Subcutaneous adipose tissue (tissue), 4 donors: ENCODE measurements around the gene SLC17A3. TPM values are rescaled to one million over a fixed set of nuclear protein-coding genes. Genes with fewer than 3 reads are reported as not detected.

Source experiments
- total RNA-seq, 4 donors: library from RNA; depleted of rRNA; stranded (reverse); fragments of >200 nt; gene quantifications; one replicate each; pipeline ENCODE4 v1.1.0, GENCODE V29; 2016
- TF ChIP-seq, protein P1 (sequence below): fragments of 450-650 bp; IDR thresholded peaks from one replicate; pipeline ENCODE4 v1.5.1; 2016; ENCODE audit warnings: low read depth, mild to moderate bottlenecking, control low read depth, antibody characterized with exemption, moderate library complexity

Gene SLC17A3
- total RNA-seq, 4 donors from 2014 or later = not detected

- TF ChIP-seq, protein P1, sequence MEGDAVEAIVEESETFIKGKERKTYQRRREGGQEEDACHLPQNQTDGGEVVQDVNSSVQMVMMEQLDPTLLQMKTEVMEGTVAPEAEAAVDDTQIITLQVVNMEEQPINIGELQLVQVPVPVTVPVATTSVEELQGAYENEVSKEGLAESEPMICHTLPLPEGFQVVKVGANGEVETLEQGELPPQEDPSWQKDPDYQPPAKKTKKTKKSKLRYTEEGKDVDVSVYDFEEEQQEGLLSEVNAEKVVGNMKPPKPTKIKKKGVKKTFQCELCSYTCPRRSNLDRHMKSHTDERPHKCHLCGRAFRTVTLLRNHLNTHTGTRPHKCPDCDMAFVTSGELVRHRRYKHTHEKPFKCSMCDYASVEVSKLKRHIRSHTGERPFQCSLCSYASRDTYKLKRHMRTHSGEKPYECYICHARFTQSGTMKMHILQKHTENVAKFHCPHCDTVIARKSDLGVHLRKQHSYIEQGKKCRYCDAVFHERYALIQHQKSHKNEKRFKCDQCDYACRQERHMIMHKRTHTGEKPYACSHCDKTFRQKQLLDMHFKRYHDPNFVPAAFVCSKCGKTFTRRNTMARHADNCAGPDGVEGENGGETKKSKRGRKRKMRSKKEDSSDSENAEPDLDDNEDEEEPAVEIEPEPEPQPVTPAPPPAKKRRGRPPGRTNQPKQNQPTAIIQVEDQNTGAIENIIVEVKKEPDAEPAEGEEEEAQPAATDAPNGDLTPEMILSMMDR = no peak
Observed at GRCh38 chr6:25899580-25900408, 25.8 kb upstream of the SLC17A3 start.

GRCh38 chr6:25899123-25899522 is 25.1 kb upstream of the SLC17A3 start:
- TF ChIP-seq, protein P1 = no peak

DNA sequence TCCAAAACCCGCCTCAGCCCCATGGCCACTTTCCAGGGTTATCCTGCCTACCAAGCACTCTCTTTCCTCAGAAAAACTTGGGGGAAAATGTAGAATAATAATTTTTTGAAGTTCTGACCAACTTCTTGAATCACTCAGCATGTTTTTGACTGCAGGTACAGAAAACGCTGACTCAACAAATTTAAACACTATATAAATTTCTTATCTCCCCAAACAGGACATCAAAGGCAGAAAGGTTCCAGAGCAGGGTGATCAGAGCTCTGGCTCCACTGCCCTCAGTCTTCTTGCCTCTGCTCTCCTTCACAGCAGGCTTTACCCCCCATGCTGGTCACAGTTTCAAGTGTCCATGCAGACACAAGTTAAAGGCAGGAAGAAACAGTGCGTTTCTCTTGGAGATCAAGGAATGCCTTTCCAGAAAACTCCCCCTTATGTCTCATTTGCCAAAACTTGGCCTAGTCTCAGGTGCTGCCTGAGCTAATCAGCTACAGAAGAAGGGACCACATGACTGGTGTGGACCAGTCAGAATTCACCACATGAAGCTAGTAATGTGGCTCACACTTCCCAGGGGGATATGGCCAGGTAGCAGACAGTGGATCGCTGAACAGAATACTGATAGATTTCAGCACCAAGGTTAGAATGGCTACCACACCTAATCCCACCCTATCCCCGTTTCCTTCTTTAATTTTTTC is 24.4 kb upstream of the SLC17A3 start:
- TF ChIP-seq, protein P1 = no peak

- TF ChIP-seq, protein P1 = no peak
Observed at GRCh38 chr6:25896252-25896651, 22.2 kb upstream of the SLC17A3 start.

- TF ChIP-seq, protein P1 = no peak
Observed at GRCh38 chr6:25895771-25896170, 21.7 kb upstream of the SLC17A3 start.

GRCh38 chr6:25893778-25894177 is 19.7 kb upstream of the SLC17A3 start:
- TF ChIP-seq, protein P1 = no peak

DNA sequence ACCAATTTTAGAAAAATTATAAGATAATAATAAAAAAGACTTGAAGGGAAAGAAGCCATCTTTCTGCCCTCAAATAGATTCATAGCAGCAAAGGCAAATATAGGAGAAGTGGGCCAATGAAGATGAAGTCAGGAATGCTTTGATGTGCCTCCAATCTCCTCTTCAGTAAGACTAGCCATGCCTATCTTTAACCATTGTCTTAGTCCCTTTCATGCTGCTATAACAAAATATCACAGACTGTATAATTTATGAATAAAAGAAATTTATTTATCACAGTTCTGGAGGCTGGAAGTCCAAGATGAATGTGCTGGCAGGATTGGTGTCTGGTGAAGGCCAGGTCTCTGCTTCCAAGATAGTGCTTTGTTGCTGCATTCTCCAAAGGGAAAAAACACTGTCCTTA is 18.8 kb upstream of the SLC17A3 start:
- TF ChIP-seq, protein P1 = no peak
